Effector memory CD8-positive, alpha-beta T cell (primary cell): ENCODE measurements around the gene WDR41.

Source experiments
- ATAC-seq: fragments of 150-1000 bp; cut with Tn5 transposase; replicated peaks from 2 replicates; pipeline ENCODE4 v1.10.0; 2021; ENCODE audit warnings: mild to moderate bottlenecking, moderate library complexity
- DNase-seq, 3 experiments: peaks; one replicate each; pipeline ENCODE4 v3.0.0; 2021
- H3K27ac Mint-ChIP-seq, 2 donors: one replicate each; pipeline ENCODE4 v1.8.0; 2022; ENCODE audit warnings: mild to moderate bottlenecking in 2 of 2, mixed read lengths in 2 of 2, moderate library complexity in 2 of 2
- H3K27me3 Mint-ChIP-seq, 2 donors: one replicate each; pipeline ENCODE4 v1.8.0; 2022; ENCODE audit warnings: mixed read lengths in 2 of 2
- H3K36me3 Mint-ChIP-seq: one replicate; pipeline ENCODE4 v1.8.0; 2022; ENCODE audit warnings: mild to moderate bottlenecking, moderate library complexity, mixed read lengths; ENCODE audit not compliant: insufficient read depth
- H3K4me1 Mint-ChIP-seq, 2 donors: one replicate each; pipeline ENCODE4 v1.8.0; 2022; ENCODE audit warnings: low read depth in 2 of 2, mixed read lengths in 2 of 2
- H3K4me3 Mint-ChIP-seq, 2 donors: one replicate each; pipeline ENCODE4 v1.8.0; 2022; ENCODE audit warnings: mild to moderate bottlenecking in 2 of 2, mixed read lengths in 2 of 2, moderate library complexity in 2 of 2
- H3K9me3 Mint-ChIP-seq, 2 donors: one replicate each; pipeline ENCODE4 v1.8.0; 2022; ENCODE audit warnings: mixed read lengths in 2 of 2

Gene WDR41

DNA sequence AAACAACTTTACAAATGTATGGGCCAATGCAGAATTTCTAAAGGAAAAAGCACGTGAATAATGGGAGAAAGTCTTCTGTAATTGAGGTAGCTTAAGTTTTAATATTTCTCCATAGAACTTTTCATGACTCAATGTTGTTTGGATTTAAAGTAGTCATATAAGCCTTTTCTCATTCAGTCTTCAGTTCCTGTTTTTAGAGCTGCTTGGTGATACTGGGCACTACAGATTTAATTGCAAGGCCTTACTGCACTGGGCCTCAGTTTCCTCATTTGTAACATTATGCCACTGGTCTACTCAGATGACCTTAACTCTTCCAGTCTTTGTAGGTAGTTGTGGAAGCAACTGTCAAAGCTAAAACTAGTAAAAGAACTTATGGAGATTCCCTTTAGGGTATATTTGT lies 60.4 kb downstream of the WDR41 start:
- Mint-ChIP-seq H3K4me3 (no peak overlapping the region), H3K9me3 (no peaks in the 10 kb centered on the region), H3K27ac (no peak overlapping the region), H3K36me3 (peaks cover 11% of the 10 kb centered on the region), H3K4me1 (no peaks in the 10 kb centered on the region), H3K27me3 (no peaks in the 10 kb centered on the region)
- no peak for ATAC-seq
- DNase-seq, result no peak

DNA sequence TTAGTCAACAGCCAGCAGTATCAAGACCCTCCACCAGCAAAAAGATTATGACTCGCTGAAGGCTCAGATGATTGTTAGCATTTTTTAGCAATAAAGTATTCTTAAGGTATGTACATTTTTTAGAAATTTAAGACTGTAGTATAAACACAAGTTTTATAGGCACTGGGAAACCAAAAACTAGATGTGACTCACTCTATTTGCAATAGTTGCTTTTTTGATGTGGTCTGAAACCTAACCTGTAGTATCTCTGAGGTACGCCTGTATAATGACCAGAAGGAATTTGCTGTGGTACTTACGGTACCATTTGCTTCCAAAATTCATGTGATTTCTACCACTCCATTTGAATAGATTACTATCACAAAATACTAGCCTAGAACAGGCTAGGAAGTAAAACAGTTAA lies 60.8 kb downstream of the WDR41 start:
- Mint-ChIP-seq H3K27ac (no peak overlapping the region), H3K4me3 (no peak overlapping the region), H3K4me1 (no peaks in the 10 kb centered on the region), H3K36me3 (peaks cover 11% of the 10 kb centered on the region), H3K9me3 (no peaks in the 10 kb centered on the region), H3K27me3 (no peaks in the 10 kb centered on the region)
- DNase-seq (no peak), ATAC-seq (no peak)

DNA sequence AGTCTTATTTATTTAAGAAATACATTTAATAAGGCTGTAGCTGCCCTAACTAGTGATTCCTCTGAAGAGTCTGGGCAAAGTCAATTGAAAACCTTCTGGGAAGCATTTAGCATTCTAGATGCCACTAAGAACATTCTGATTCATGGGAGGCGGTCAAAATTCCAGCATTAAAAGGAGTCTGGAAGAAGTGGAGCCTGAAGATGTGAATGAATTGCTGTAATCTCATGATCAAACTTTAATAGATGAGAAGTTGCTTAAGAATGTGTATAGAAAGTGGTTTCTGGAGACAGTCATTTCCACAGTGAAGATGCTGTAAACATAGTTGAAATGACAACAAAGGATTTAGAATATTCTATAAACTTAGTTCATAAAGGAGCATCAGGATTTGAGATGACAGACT lies 61.4 kb downstream of the WDR41 start:
- no peaks in the 10 kb centered on the region for H3K9me3 Mint-ChIP-seq
- H3K4me1 Mint-ChIP-seq, result no peaks in the 10 kb centered on the region
- peaks cover 11% of the 10 kb centered on the region for H3K36me3 Mint-ChIP-seq

DNA sequence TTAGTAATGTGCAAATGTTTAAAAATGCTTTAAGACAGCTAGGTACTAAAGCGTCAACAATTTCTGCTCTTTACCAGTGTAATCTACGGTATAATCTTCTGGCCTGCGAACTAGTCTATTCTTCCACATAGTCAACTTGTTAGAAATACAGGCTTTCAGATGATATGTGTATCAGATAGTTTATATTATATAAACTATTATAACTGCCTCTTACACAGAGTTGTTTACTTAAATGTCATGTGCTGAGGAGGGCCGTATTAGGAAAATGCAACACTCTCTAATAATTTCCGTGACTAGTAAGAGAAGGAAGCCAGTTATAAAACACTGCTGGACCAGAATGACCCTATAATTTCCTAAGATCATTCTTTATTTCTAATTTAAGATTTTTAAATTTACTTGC lies 63.6 kb downstream of the WDR41 start:
- no peaks in the 10 kb centered on the region for H3K4me1 Mint-ChIP-seq
- ATAC-seq, result no peak
- H3K4me3 Mint-ChIP-seq, result no peak overlapping the region
- H3K27ac Mint-ChIP-seq, result no peak overlapping the region
- DNase-seq, result no peak
- H3K27me3 Mint-ChIP-seq, result no peaks in the 10 kb centered on the region
- no peaks in the 10 kb centered on the region for H3K9me3 Mint-ChIP-seq
- no peaks in the 10 kb centered on the region for H3K36me3 Mint-ChIP-seq

More for the DNA sequence above, 61.4 kb downstream of the WDR41 start:
- Mint-ChIP-seq H3K27ac (no peak overlapping the region), H3K27me3 (no peaks in the 10 kb centered on the region), H3K4me3 (no peak overlapping the region)
- no peak for DNase-seq
- no peak for ATAC-seq

DNA sequence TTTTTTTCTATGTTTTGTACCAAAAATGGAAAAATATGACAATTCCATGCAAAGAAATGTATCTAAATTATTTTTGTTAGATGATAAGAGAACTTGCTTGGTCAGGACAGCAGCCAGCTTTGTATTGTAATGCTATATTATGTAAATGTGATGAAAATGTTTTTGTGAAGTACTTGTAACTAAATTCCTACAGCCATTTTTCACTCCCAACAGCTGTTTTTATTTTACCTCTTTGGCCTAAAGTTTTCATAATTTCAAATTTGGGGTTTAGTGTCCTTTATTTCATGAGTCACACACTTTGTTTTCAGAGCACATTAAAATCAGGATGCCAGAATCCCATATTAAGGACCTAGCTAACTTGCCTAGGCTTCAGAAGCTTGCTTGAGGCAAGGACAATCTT lies 64.1 kb downstream of the WDR41 start:
- Mint-ChIP-seq H3K4me3 (no peak overlapping the region), H3K9me3 (no peaks in the 10 kb centered on the region), H3K36me3 (no peaks in the 10 kb centered on the region), H3K27ac (no peak overlapping the region), H3K27me3 (no peaks in the 10 kb centered on the region), H3K4me1 (no peaks in the 10 kb centered on the region)
- no peak for DNase-seq
- no peak for ATAC-seq

DNA sequence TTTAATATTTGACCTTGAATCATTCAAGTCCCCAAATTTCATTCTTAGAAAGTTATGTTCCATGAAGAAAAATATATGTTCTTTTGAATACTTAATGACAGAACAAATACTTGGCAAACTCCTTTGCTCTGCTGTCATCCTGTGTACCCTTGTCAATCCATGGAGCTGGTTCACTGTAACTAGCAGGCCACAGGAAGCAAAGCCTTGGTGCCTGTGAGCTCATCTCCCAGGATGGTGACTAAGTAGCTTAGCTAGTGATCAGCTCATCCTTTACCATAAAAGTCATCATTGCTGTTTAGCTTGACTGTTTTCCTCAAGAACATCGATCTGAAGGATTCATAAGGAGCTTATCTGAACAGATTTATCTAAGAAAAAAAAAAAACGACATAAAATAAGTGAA lies 65.4 kb downstream of the WDR41 start:
- Mint-ChIP-seq H3K4me1 (no peaks in the 10 kb centered on the region), H3K4me3 (no peak overlapping the region), H3K27me3 (no peaks in the 10 kb centered on the region), H3K36me3 (no peaks in the 10 kb centered on the region), H3K27ac (no peak overlapping the region), H3K9me3 (no peaks in the 10 kb centered on the region)
- DNase-seq (no peak), ATAC-seq (no peak)

DNA sequence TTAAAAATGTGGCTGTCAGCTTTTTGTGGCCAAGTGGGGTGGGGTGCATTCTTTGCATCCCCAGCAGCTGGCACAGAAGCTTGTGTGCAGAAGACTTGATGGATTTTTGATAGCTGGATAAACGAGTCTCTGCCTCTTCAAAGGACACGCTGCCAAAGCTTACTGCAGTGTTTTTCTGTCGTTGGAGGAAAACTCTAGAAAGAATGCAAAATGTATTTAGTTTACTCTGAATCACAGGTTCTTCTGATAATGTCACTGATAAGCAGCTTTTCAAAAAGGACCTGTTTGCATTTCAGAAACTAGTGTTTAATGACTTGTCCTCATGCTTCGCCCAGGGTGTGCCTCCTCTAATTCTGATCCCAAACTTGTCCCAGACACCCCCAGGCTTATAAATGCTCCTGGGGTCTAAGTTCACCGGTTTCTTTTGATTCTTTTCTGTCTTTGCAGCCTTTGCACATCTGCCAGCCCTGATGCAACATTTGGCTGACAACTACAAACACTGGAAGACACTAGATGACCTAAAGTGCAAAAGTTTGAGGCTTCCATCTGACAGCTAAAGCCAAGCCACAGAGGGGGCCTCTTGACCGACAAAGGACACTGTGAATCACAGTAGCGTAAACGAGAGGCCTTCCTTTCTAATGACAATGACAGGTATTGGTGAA lies 66.0 kb downstream of the WDR41 start:
- no peak overlapping the region for H3K4me3 Mint-ChIP-seq
- DNase-seq (no peak), ATAC-seq (no peak)
- no peaks in the 10 kb centered on the region for H3K9me3 Mint-ChIP-seq
- no peaks in the 10 kb centered on the region for H3K36me3 Mint-ChIP-seq
- no peaks in the 10 kb centered on the region for H3K27me3 Mint-ChIP-seq
- no peaks in the 10 kb centered on the region for H3K4me1 Mint-ChIP-seq
- no peak overlapping the region for H3K27ac Mint-ChIP-seq

DNA sequence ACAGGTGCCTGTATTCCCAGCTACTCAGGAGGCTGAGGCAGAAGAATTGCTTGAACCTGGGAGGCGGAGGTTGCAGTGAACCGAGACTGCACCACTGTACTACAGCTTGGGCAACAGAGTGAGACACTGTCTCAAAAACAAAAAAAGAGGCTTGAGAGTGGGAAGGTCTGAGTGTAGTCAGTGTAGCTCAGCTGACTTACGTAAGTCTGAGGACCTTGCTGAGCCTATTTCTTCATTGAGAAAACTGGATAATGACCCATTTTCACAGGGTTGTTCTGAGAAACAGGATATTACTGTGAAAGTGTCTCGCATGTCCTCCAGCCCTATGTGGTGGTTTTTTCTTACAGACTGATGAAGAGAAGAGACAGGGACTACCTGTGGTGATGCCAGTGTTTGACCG lies 66.7 kb downstream of the WDR41 start:
- no peak for DNase-seq
- Mint-ChIP-seq H3K36me3 (no peaks in the 10 kb centered on the region), H3K27ac (no peak overlapping the region), H3K27me3 (no peaks in the 10 kb centered on the region), H3K9me3 (no peaks in the 10 kb centered on the region), H3K4me3 (no peak overlapping the region), H3K4me1 (no peaks in the 10 kb centered on the region)
- ATAC-seq, result no peak

DNA sequence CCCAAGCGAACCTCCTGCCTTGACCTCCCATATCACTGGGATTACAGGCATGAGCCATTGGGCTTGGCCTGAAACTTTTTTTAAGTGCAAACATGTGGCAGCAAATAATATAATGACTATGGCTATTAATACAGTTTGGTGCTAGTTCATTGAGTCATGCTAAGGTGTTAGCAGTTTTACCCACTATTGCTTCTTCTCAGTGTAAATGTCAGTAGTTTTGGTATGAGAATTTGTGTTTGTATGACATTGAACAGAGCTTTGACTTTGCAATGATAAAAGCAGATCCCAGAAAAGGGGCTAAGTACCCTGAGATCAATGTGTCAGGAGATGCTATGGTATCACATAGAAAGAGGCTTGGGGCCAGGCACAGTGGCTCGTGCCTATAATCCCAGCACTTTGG lies 67.2 kb downstream of the WDR41 start:
- Mint-ChIP-seq H3K36me3 (no peaks in the 10 kb centered on the region), H3K9me3 (no peaks in the 10 kb centered on the region), H3K4me1 (no peaks in the 10 kb centered on the region), H3K27me3 (no peaks in the 10 kb centered on the region), H3K27ac (no peak overlapping the region), H3K4me3 (no peak overlapping the region)
- DNase-seq, result no peak
- no peak for ATAC-seq

DNA sequence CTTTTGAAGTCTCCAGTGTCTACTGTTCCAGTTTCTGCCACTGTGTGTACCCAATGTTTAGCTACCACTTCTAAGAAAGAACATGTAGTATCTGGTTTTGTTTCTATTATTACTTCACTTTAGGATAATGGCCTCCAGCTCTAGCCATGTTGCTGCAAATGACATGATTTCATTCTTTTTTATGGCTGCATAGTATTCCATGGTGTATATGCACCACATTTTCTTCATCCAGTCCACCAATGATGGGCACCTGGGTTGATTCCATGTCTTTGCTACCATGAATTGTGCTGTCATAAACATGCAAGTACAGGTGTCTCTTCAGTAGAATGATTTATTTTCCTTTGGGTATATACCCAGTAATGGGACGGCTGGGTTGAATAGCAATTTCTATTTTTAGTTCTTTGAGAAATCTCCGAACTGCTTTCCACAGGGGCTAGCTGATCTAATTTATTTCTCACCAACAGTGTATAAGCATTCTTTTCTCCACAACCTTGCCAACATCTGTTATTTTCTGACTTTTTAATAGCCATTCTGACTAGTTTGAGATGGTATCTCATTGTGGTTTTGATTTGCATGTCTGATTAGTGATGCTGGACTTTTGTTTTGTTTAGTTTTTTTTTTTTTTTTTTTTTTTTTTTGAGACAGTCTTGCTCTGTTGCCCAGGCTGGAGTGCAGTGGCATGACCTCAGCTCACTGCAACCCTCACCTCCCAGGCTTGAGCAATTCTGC lies 68.9 kb downstream of the WDR41 start:
- ATAC-seq, result no peak
- Mint-ChIP-seq H3K4me3 (no peak overlapping the region), H3K27ac (no peak overlapping the region), H3K36me3 (no peaks in the 10 kb centered on the region), H3K27me3 (peaks cover 3 to 5% of the 10 kb centered on the region in 2 donors), H3K9me3 (no peaks in the 10 kb centered on the region), H3K4me1 (no peaks in the 10 kb centered on the region)
- no peak for DNase-seq

DNA sequence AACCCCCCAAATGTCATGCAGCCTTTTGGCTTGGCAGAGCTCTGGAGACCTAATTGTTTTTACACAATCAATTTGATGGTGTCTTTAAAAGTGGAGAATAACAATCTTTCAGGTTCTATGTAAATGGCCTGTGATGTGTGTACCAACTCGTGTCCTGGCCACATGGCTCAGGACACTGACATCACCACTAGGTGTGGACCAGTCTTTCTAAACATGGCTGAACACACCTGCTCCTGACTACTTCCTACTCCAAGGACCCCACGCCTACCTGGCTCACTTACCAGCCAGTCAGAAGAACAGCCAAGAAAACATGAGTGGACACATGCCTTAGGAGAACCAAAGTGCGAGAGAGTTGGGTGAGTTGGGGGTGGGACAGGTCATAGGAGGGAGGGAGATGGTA lies 71.2 kb downstream of the WDR41 start:
- Mint-ChIP-seq H3K27me3 (peaks cover 17 to 27% of the 10 kb centered on the region in 2 donors), H3K36me3 (no peaks in the 10 kb centered on the region), H3K27ac (no peak overlapping the region), H3K4me3 (no peak overlapping the region), H3K9me3 (no peaks in the 10 kb centered on the region), H3K4me1 (no peaks in the 10 kb centered on the region)
- ATAC-seq, result no peak
- DNase-seq, result no peak

DNA sequence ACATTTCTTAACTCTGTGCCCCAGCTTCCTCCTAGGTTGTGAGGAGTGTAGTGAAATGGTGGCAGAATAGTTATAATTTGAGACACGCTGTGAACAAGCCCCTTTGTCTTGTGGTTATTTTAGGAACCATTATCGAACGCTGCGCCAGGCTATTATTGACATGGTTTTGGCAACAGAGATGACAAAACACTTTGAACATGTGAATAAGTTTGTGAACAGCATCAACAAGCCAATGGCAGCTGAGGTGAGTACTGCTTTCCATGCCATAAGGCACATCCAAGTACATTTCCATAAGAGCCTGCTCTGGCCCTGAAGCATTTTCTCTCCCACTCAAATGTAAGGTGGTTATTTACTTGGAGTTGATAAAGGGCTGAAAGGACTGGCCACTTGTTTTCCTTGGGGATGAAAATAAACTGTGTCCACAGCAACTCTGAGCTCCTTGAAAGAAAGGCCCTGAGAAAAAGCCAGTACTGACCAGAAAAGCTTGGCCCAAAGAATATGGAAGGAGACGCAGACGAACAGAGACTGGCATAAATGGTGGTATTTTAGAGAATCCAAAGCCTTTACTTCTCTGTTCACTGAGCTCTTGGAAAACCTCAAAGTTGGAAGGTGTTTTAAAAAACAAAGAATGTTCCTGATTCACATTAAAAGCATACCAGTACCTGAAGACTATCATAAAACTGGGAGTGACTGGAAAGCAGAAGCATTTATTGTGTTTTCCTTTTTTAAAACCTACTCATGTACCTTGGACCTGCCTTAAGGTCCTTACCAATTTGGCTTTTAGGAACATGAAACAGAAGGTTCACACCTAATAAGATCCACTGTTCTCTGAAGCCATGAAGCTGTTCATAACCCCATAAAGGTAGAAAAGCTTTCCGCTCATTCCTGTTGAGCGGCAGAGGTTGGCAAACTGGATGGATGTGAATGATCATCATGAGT lies 72.2 kb downstream of the WDR41 start:
- no peaks in the 10 kb centered on the region for H3K4me1 Mint-ChIP-seq
- peaks cover 22 to 32% of the 10 kb centered on the region in 2 donors for H3K27me3 Mint-ChIP-seq
- no peak overlapping the region for H3K27ac Mint-ChIP-seq
- ATAC-seq, result no peak
- no peaks in the 10 kb centered on the region for H3K36me3 Mint-ChIP-seq
- DNase-seq, result no peak
- H3K4me3 Mint-ChIP-seq, result no peak overlapping the region
- no peaks in the 10 kb centered on the region for H3K9me3 Mint-ChIP-seq

DNA sequence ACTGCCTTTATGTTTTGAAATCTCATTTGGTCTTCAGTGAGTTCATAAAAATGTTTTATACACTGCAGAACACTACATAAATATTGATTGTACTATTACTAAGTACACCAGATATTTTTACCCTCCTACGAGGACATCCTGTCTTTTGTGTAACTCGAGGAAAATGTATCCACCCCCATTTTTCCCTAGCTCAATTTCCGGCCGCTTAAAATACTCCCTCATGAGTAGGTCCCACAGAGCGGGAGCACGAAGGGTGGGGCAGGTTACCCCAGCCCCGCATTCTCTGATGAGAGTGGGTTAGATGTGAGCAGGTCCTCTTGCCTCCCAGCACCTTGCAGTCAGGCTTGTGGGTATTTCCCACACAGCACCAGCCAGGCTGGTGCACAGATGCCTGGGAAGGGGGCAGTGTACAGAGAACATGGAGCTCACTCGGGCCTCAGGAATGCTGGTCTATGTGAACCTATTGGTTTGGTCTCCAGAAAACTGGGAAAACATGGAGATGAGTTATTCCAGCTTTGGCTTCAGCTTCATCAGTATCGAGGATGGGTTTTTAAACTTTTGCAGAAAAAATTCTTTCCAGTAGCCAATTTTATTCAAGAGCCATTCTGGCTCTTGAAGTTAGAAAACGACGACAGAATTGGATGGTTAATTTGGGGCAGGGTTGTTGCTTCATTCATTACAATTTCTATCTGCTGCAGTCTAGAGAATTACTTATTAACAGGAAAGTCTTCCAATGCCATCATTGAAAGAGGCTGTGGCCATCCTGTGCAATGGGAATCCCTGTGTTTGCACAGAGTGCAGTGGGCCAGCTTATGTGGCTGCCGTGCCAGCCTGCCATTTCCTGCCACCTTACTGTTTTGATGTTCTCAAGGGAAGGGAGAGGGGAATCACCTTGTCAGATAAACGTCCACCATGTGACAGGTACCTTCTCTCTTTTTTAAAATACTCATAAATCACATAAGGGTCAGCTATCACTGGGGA lies 73.2 kb downstream of the WDR41 start:
- Mint-ChIP-seq H3K27me3 (peaks cover 22 to 32% of the 10 kb centered on the region in 2 donors), H3K4me1 (no peaks in the 10 kb centered on the region), H3K9me3 (no peaks in the 10 kb centered on the region), H3K36me3 (no peaks in the 10 kb centered on the region), H3K27ac (no peak overlapping the region), H3K4me3 (no peak overlapping the region)
- ATAC-seq (no peak), DNase-seq (no peak)
